AG04450 (cell line): ENCODE data around the gene ENDOU. TPM values are rescaled to one million over a fixed set of nuclear protein-coding genes. Genes with fewer than 3 reads are reported as not detected.

ENCODE experiments used
- CTCF ChIA-PET: fragments of 300-600, 350-600 bp; formaldehyde crosslinking; extraction: SDS; loops from one replicate; lab custom pipeline; 2022; ENCODE audit warnings: antibody characterized with exemption, inconsistent platforms; lab: Charles Lee
- POLR2A ChIA-PET: fragments of 350-600 bp; formaldehyde crosslinking; extraction: SDS; loops from one replicate; lab custom pipeline; 2021; ENCODE audit warnings: antibody characterized with exemption, inconsistent platforms; lab: Yijun Ruan, JAX
- DNase-seq: peaks from one replicate; pipeline ENCODE4 v3.0.0-alpha.2; 2011; ENCODE audit warnings: low read depth, low spot score
- H3K27ac ChIP-seq: one replicate; pipeline ENCODE4 v1.5.1; 2012; ENCODE audit warnings: low read depth, low read length, control low read depth
- H3K27me3 ChIP-seq: one replicate; pipeline ENCODE4 v1.6.0; 2012; ENCODE audit warnings: low read length; ENCODE audit not compliant: control insufficient read depth, insufficient read depth
- H3K4me3 ChIP-seq: 2 replicates; pipeline ENCODE4 v1.5.1; 2011; ENCODE audit warnings: mild to moderate bottlenecking, low read depth, low read length, control low read depth
- H3K9me3 ChIP-seq: 2 replicates; pipeline ENCODE4 v1.5.1; 2012; ENCODE audit warnings: low read length; ENCODE audit not compliant: control insufficient read depth, insufficient read depth
- CTCF ChIP-seq: IDR thresholded peaks from 2 replicates; pipeline ENCODE4 v1.5.1; 2011; ENCODE audit warnings: low read depth, low read length, control low read depth, inconsistent platforms
- polyA plus RNA-seq: library from polyadenylated mRNA; depleted of rRNA; stranded (reverse); fragments of >200 nt; gene quantifications from 2 replicates; pipeline ENCODE4 v1.2.3, GENCODE V29; 2011

Gene ENDOU
- polyA plus RNA-seq, 1 experiment = 0.10 TPM

- no peak for DNase-seq
- ChIA-PET CTCF (no interaction called here), POLR2A (no interaction called here)
- no peaks in the 10 kb centered on the region for H3K27me3 ChIP-seq
- no peak overlapping the region for H3K27ac ChIP-seq
- no peaks in the 10 kb centered on the region for H3K9me3 ChIP-seq
- TF ChIP-seq CTCF = no peak
- no peak overlapping the region for H3K4me3 ChIP-seq
Observed at GRCh38 chr12:47698631-47699030, 26.7 kb downstream of the ENDOU start.

GRCh38 chr12:47698055-47698454 is 27.2 kb downstream of the ENDOU start:
- CTCF ChIA-PET = interaction anchor here (0.8 kb wide), 2 partner anchors 11 to 46 kb away, joined by 3 to 5 read pairs; no protein-coding TSS in a partner anchor
- POLR2A ChIA-PET = no interaction called here
- no peak for TF ChIP-seq CTCF
- no peaks in the 10 kb centered on the region for H3K27me3 ChIP-seq
- no peak for DNase-seq
- no peaks in the 10 kb centered on the region for H3K9me3 ChIP-seq
- no peak overlapping the region for H3K4me3 ChIP-seq
- H3K27ac ChIP-seq = no peak overlapping the region

GRCh38 chr12:47689215-47689614 is 36.1 kb downstream of the ENDOU start:
- DNase-seq = no peak
- CTCF ChIA-PET = interaction anchor here (1.7 kb wide), 1 partner anchor 38 kb away, joined by 7 read pairs; no protein-coding TSS in a partner anchor
- Histone ChIP-seq H3K9me3 (no peaks in the 10 kb centered on the region), H3K27ac (no peak overlapping the region), H3K27me3 (no peaks in the 10 kb centered on the region), H3K4me3 (no peak overlapping the region)
- no peak for TF ChIP-seq CTCF
- POLR2A ChIA-PET = no interaction called here

GRCh38 chr12:47687636-47688035 is 37.7 kb downstream of the ENDOU start:
- POLR2A ChIA-PET = no interaction called here
- CTCF ChIA-PET = interaction anchor here (0.5 to 4.1 kb wide), 10 partner anchors 9 to 752 kb away, joined by 3 to 70 read pairs (median 4); partner anchors contain the start of genes AMIGO2 and PCED1B
- no peak overlapping the region for H3K4me3 ChIP-seq
- H3K27me3 ChIP-seq = no peaks in the 10 kb centered on the region
- no peak for TF ChIP-seq CTCF
- no peak for DNase-seq
- H3K27ac ChIP-seq = no peak overlapping the region
- no peaks in the 10 kb centered on the region for H3K9me3 ChIP-seq

GRCh38 chr12:47686645-47687240 is 38.5 kb downstream of the ENDOU start:
- CTCF ChIA-PET = interaction anchor here (0.6 to 4.1 kb wide), 22 partner anchors 10 to 852 kb away, joined by 3 to 70 read pairs (median 4); partner anchors contain the start of genes AMIGO2, PCED1B and RPAP3
- DNase-seq = peak; percentile 26
- TF ChIP-seq CTCF = peak; percentile 84

More at GRCh38 chr12:47686645-47687240, 38.5 kb downstream of the ENDOU start:
- POLR2A ChIA-PET = no interaction called here
- Histone ChIP-seq H3K27me3 (no peaks in the 10 kb centered on the region), H3K4me3 (no peak overlapping the region), H3K9me3 (no peaks in the 10 kb centered on the region), H3K27ac (no peak overlapping the region)
